Lower lobe of right lung (tissue), 2 donors: ENCODE results near the gene STXBP4. TPM values are rescaled to one million over a fixed set of nuclear protein-coding genes. Genes with fewer than 3 reads are reported as not detected.
"Not testable (repeated sequence)": the region's sequence is repeated elsewhere in the genome, so short reads cannot be mapped to it uniquely, and the experiment has no call there.

Experiments used
- ATAC-seq, 2 donors: fragments of 200-7000 bp; cut with Tn5 transposase; one replicate each; pipeline ENCODE4 v1.9.1; 2020 to 2022; ENCODE audit warnings: mild to moderate bottlenecking in 2 of 2, moderate library complexity in 2 of 2
- DNase-seq: peaks from one replicate; pipeline ENCODE4 v3.0.0-alpha.2; 2020
- H3K27ac ChIP-seq: fragments of 200-600 bp; one replicate; pipeline ENCODE4 v1.8.0; 2022
- H3K27me3 ChIP-seq: fragments of 200-600 bp; one replicate; pipeline ENCODE4 v1.8.0; 2022; ENCODE audit warnings: low read depth
- H3K36me3 ChIP-seq: fragments of 200-600 bp; one replicate; pipeline ENCODE4 v1.8.0; 2022; ENCODE audit warnings: mild to moderate bottlenecking
- H3K4me1 ChIP-seq: fragments of 200-600 bp; one replicate; pipeline ENCODE4 v1.8.0; 2022
- H3K4me3 ChIP-seq: fragments of 200-600 bp; one replicate; pipeline ENCODE4 v1.8.0; 2022; ENCODE audit warnings: mild to moderate bottlenecking
- H3K9me3 ChIP-seq: fragments of 200-600 bp; one replicate; pipeline ENCODE4 v1.8.0; 2022
- intact Hi-C: fragments of 100-400 bp; cut with DNase I; formaldehyde crosslinking; loops from one replicate; pipeline ENCODE4 v1.11.0; 2022
- total RNA-seq: library from RNA; stranded (reverse); fragmentation: NEBNext Ultra II Directional; extraction: Animal tissue kit (Norgen Biotek cat#: 25700); gene quantifications from one replicate; pipeline ENCODE4 v1.2.1, GENCODE V29; 2021
- TF ChIP-seq, protein P1 (sequence below): fragments of 200-600 bp; IDR thresholded peaks from one replicate; pipeline ENCODE4 v1.8.0; 2022; ENCODE audit warnings: antibody characterized with exemption, mild to moderate bottlenecking
- donor health status: DM: no; HTN: yes; CAD: no; lungs with severe emphysema.

STXBP4 gene
- total RNA-seq, 1 donor from 2014 or later, result 11.8 TPM

DNA sequence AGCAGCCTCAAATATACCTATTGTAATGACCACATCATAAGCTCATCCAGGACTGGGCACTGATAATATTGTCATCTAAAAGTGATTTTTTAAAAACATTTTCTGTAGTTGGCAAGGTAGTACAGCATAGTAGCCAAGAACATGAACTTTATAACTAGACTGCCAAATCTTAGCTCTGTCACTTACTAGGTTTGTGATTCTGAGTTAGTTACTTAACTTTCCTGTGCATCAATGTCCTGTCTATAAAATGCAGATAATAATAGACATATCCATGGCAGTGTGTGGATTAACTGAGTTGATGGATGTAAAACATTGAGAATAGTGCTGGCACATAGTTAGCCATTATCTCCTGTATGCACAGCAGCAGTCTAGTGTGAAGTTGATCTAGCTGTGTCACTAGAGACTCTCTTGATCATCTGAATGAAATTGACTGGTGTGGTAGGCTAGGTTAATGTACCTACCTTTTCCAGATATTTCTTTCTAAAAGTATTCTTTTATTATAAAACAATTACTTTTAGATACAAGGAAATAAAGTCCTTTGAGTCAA lies 101.5 kb downstream of the STXBP4 start:
- TF ChIP-seq, protein P1, sequence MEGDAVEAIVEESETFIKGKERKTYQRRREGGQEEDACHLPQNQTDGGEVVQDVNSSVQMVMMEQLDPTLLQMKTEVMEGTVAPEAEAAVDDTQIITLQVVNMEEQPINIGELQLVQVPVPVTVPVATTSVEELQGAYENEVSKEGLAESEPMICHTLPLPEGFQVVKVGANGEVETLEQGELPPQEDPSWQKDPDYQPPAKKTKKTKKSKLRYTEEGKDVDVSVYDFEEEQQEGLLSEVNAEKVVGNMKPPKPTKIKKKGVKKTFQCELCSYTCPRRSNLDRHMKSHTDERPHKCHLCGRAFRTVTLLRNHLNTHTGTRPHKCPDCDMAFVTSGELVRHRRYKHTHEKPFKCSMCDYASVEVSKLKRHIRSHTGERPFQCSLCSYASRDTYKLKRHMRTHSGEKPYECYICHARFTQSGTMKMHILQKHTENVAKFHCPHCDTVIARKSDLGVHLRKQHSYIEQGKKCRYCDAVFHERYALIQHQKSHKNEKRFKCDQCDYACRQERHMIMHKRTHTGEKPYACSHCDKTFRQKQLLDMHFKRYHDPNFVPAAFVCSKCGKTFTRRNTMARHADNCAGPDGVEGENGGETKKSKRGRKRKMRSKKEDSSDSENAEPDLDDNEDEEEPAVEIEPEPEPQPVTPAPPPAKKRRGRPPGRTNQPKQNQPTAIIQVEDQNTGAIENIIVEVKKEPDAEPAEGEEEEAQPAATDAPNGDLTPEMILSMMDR, result no peak
- Histone ChIP-seq H3K27me3 (no peaks in the 10 kb centered on the region), H3K9me3 (no peaks in the 10 kb centered on the region), H3K27ac (no peak overlapping the region), H3K36me3 (no peaks in the 10 kb centered on the region), H3K4me3 (no peak overlapping the region), H3K4me1 (no peaks in the 10 kb centered on the region)
- DNase-seq (no peak), ATAC-seq (no peak)
- intact Hi-C loops, result no loop called here

DNA sequence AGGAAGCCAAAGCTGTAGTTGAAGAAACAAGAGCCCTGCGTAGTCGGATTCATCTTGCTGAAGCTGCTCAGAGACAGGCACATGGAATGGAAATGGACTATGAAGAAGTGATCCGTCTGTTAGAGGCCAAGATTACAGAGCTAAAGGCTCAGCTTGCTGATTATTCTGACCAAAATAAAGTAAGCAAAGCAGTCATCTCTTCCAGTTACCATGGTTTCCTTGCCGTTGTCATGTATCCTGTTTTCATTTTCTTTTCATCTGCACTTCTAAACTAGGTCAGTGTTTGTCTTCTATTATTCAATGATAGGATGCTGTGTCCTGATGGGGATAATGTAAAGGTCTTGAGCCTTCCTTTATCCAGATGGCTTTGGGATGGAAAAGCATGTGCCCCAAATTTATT lies 104.3 kb downstream of the STXBP4 start:
- no peak overlapping the region for H3K4me3 ChIP-seq
- DNase-seq, result no peak
- TF ChIP-seq, protein P1, result no peak
- no peak for ATAC-seq
- no peaks in the 10 kb centered on the region for H3K27me3 ChIP-seq
- intact Hi-C loops, result no loop called here
- no peaks in the 10 kb centered on the region for H3K9me3 ChIP-seq
- H3K4me1 ChIP-seq, result no peaks in the 10 kb centered on the region
- H3K27ac ChIP-seq, result no peak overlapping the region
- H3K36me3 ChIP-seq, result no peaks in the 10 kb centered on the region

DNA sequence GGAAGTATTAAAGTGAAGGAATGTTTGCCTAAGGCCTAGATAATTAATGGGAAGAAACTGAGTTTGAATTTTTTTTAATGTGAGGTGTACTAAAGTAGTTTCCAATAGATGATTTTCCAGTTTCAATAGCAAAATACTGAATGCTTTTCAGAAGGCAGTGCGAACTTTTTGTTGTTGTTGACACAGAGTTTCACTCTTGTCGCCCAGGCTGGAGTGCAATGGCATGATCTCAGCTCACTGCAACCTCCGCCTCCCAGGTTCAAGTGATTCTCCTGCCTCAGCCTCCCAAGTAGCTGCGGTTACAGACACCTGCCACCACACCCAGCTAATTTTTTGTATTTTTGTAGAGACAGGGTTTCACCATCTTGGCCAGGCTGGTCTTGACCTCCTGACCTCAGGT lies 104.9 kb downstream of the STXBP4 start:
- H3K27ac ChIP-seq, DNase-seq, H3K9me3 ChIP-seq, H3K4me3 ChIP-seq, H3K27me3 ChIP-seq, intact Hi-C loops, ATAC-seq, H3K4me1 ChIP-seq, H3K36me3 ChIP-seq: not testable (repeated sequence)

DNA sequence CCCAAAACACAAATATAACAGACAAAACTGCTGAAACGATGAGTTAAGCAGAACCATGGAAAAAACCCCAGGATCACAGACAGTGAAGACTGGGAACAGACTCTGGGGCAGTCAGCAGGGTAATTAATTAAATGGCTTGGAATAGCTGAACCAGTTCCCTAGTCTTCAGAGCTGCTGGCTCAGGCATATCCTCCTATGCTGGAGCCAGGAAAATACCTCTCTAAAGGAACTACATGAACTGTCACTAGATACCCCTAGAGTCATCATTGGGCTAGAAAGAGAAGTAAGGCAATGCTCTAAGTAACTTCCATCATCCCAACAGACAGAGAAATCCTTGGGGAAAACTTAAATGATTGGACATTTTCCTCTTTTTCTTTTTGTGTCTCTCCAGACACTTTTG lies 113.0 kb downstream of the STXBP4 start:
- no peaks in the 10 kb centered on the region for H3K27me3 ChIP-seq
- no peaks in the 10 kb centered on the region for H3K9me3 ChIP-seq
- H3K27ac ChIP-seq, result no peak overlapping the region
- H3K4me1 ChIP-seq, result no peaks in the 10 kb centered on the region
- DNase-seq (no peak), ATAC-seq (no peak)
- no peak overlapping the region for H3K4me3 ChIP-seq
- TF ChIP-seq, protein P1, result no peak
- H3K36me3 ChIP-seq, result peaks cover 10% of the 10 kb centered on the region
- intact Hi-C loops, result no loop called here

DNA sequence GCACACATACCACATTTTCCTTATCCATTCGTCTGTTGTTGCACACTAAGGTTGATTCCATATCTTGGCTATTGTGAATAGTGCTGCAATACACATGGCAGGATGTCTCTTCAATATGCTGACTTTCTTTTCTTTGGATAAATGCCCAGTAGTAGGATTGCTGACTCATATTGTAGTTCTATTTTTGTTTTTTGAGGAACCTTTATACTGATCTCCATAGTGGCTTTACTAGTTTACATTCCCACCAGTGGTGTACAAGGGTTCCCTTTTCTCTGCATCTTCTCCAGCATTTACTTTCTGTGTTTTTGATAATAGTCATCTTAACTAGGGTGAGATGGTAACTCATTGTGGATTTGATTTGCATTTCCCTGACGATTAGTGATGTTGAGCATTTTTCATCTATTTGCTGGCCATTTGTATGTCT lies 118.1 kb downstream of the STXBP4 start:
- TF ChIP-seq, protein P1, result no peak
- Histone ChIP-seq H3K4me3 (no peak overlapping the region), H3K9me3 (no peaks in the 10 kb centered on the region), H3K27ac (no peak overlapping the region), H3K36me3 (peaks cover under 1% of the 10 kb centered on the region), H3K27me3 (no peaks in the 10 kb centered on the region), H3K4me1 (no peaks in the 10 kb centered on the region)
- intact Hi-C loops, result no loop called here
- no peak for DNase-seq
- peak; percentile 41 to 51 for ATAC-seq

DNA sequence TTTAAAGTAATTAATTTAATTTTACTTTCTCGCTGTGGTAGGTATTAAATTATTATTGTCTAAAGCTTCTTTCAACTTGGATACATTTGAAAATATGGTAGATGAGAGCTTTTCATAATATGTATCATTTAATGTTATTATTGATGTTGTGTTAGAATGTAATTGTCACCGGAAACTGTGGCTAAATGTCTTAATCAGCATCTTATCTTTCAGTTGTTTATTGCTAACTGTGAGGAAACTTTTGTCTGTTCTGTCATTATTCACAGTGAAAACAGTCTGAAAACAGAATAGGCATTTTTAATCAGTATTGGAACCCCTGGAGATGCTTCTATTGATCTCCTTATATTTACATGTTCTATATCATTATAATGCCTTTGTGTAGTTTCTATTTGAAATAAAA lies 120.7 kb downstream of the STXBP4 start:
- TF ChIP-seq, protein P1, result no peak
- no peak for ATAC-seq
- Histone ChIP-seq H3K36me3 (no peaks in the 10 kb centered on the region), H3K27ac (no peak overlapping the region), H3K4me3 (no peak overlapping the region), H3K9me3 (no peaks in the 10 kb centered on the region), H3K4me1 (no peaks in the 10 kb centered on the region), H3K27me3 (no peaks in the 10 kb centered on the region)
- DNase-seq, result no peak
- intact Hi-C loops, result no loop called here
